Thyroid gland (tissue), 4 donors: ENCODE data around the gene GPC6. TPM values are rescaled to one million over a fixed set of nuclear protein-coding genes. Genes with fewer than 3 reads are reported as not detected.

ENCODE experiments used
- DNase-seq, 2 donors: peaks; one replicate each; pipeline ENCODE4 v3.0.0-alpha.2; 2019
- H3K27ac ChIP-seq, 3 donors: fragments of 200-600 bp; sonication (generic); 1 replicate in 2 of 3; 2 replicates in 1 of 3; pipeline ENCODE4 v1.5.1; 2016 to 2019; ENCODE audit warnings: mild to moderate bottlenecking in 1 of 3, moderate library complexity in 1 of 3
- H3K27me3 ChIP-seq: fragments of 200-600 bp; sonication (generic); one replicate; pipeline ENCODE4 v1.5.1; 2019
- H3K36me3 ChIP-seq, 2 donors: fragments of 200-600 bp; sonication (generic); one replicate each; pipeline ENCODE4 v1.5.1; 2016 to 2019
- H3K4me1 ChIP-seq, 2 donors: fragments of 200-600 bp; sonication (generic); one replicate each; pipeline ENCODE4 v1.5.1; 2017 to 2019
- H3K4me3 ChIP-seq, 3 donors: fragments of 200-600 bp; sonication (generic); replicated peaks in 1 of 3; 1 replicate in 2 of 3; 2 replicates in 1 of 3; pipeline ENCODE4 v1.5.1; 2016; ENCODE audit warnings: mild to moderate bottlenecking in 1 of 3
- H3K9me3 ChIP-seq: fragments of 200-600 bp; sonication (generic); one replicate; pipeline ENCODE4 v1.5.1; 2017
- POLR2A ChIP-seq, 2 donors: fragments of 450-650 bp; IDR thresholded peaks; one replicate each; pipeline ENCODE4 v1.6.1; 2017; ENCODE audit warnings: antibody characterized with exemption in 2 of 2, mild to moderate bottlenecking in 2 of 2, moderate library complexity in 1 of 2
- WGBS, 2 donors: methylation state at CpG; one replicate each; pipeline ENCODE4 v1.1.5; 2017; 5-methylcytosine and 5-hydroxymethylcytosine counted together
- intact Hi-C: fragments of 100-400 bp; cut with DNase I; formaldehyde crosslinking; loops from one replicate; pipeline ENCODE4 v1.15.1; 2023
- total RNA-seq, 4 donors: library from RNA; depleted of rRNA; stranded (reverse); fragments of >200 nt; gene quantifications; one replicate each; pipeline ENCODE4 v1.2.3, GENCODE V29; 2016
- TF ChIP-seq, protein P1 (sequence below), 6 experiments: fragments of 200-600 bp in 3 of 6; fragments of 450-650 bp in 3 of 6; sonication (generic) in 3 of 6; IDR thresholded peaks; one replicate each; pipeline ENCODE4 v1.5.1; 2016 to 2019; ENCODE audit warnings: antibody characterized with exemption in 6 of 6, mild to moderate bottlenecking in 2 of 6, inconsistent platforms in 1 of 6, moderate library complexity in 1 of 6

GPC6 gene
- total RNA-seq, 4 donors from 2014 or later, result 2.8 to 13.4 (median 7.5) TPM

DNA sequence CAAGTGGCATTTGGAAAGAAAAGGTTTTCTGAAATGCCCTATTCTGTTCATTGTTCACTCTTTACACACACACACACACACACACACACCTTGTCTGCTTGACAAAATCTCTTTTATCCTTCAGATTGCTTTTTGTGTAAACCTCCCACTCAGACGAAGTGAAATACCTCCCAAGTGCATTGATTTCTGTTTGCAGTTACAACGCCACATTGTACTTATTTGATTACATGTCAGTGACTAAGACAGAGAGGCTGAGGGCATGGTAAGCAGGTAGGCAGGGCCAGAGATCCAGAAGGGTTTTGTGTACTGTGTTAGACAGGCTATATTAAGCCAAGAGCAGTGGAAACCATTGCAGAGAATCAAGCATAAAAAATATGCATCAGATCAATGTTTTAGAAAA, 561.8 kb downstream of the GPC6 start:
- Histone ChIP-seq H3K36me3 (no peaks in the 10 kb centered on the region), H3K4me1 (no peaks in the 10 kb centered on the region), H3K27me3 (no peaks in the 10 kb centered on the region), H3K9me3 (no peaks in the 10 kb centered on the region), H3K27ac (no peak overlapping the region), H3K4me3 (no peak overlapping the region)
- DNase-seq, result no peak
- intact Hi-C loops, result no loop called here
- WGBS, 2 donors, result 76 to 79% methylated on average over 2 of the region's 2 CpGs
- no peak for TF ChIP-seq POLR2A (IDR thresholded peaks at IDR 0.05)
- TF ChIP-seq, protein P1, sequence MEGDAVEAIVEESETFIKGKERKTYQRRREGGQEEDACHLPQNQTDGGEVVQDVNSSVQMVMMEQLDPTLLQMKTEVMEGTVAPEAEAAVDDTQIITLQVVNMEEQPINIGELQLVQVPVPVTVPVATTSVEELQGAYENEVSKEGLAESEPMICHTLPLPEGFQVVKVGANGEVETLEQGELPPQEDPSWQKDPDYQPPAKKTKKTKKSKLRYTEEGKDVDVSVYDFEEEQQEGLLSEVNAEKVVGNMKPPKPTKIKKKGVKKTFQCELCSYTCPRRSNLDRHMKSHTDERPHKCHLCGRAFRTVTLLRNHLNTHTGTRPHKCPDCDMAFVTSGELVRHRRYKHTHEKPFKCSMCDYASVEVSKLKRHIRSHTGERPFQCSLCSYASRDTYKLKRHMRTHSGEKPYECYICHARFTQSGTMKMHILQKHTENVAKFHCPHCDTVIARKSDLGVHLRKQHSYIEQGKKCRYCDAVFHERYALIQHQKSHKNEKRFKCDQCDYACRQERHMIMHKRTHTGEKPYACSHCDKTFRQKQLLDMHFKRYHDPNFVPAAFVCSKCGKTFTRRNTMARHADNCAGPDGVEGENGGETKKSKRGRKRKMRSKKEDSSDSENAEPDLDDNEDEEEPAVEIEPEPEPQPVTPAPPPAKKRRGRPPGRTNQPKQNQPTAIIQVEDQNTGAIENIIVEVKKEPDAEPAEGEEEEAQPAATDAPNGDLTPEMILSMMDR (IDR thresholded peaks at IDR 0.05), result no peak

DNA sequence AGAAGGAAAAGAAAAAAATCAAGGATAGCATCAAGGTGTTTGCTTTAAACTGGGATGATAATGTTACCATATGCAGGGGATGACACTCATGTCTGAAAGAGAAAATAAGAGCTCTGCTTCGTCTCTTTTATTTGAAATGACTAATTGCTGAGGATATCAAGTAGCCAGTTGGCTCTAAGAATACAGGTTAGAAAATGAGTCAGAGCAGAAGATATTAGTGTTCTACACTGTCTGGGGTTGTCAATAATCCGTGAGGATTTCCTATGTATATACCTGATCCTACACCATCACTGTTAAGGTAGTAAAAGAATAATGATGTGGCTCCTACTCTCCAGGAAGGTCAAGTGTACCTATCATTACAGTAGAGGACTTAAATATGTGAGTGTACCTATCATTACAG, 562.5 kb downstream of the GPC6 start:
- TF ChIP-seq, protein P1 (IDR thresholded peaks at IDR 0.05), result no peak
- TF ChIP-seq POLR2A (IDR thresholded peaks at IDR 0.05), result no peak
- intact Hi-C loops, result no loop called here
- Histone ChIP-seq H3K27ac (no peak overlapping the region), H3K4me1 (no peaks in the 10 kb centered on the region), H3K36me3 (no peaks in the 10 kb centered on the region), H3K4me3 (no peak overlapping the region), H3K9me3 (no peaks in the 10 kb centered on the region), H3K27me3 (no peaks in the 10 kb centered on the region)
- DNase-seq, result no peak
- 79 to 86% methylated on average over 2 of the region's 2 CpGs for WGBS, 2 donors

DNA sequence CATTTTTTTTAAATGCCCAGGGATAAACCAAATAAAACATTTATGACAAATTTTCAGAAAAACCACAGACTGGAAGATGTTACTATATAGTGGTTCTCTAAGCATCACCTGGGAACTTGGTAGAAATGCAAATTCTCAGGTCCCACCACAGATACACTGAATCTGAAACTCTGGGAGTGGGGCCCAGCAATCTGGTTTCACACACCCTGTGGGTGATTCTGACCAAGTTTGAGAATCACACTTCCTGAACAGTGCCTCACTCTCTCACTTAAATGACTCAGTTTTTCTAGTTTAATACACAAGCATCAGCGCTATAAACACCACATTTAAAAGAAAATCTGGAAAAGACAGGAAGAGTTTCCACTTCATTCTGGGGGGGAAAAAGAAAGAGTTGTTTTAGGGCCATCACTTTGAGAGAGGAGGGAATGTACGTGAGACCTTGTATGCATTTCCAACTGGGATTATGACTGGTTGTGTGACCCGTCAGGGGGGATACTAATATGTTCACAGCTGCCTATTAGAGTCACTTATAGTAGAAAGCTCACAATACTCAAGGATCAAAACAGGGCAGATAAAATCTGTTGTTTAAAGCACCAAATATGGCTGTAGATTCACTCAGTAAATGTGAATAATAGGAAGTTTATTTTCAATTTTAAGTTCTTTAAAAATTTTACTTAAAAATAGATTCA, 567.7 kb downstream of the GPC6 start:
- 57 to 63% methylated on average over 3 of the region's 3 CpGs for WGBS, 2 donors
- H3K27ac ChIP-seq, result no peak overlapping the region
- TF ChIP-seq POLR2A (IDR thresholded peaks at IDR 0.05), result no peak
- TF ChIP-seq, protein P1 (IDR thresholded peaks at IDR 0.05), result no peak
- H3K4me3 ChIP-seq, result no peak overlapping the region
- H3K4me1 ChIP-seq, result no peaks in the 10 kb centered on the region
- H3K9me3 ChIP-seq, result no peaks in the 10 kb centered on the region
- H3K27me3 ChIP-seq, result no peaks in the 10 kb centered on the region
- intact Hi-C loops, result no loop called here
- no peak for DNase-seq
- H3K36me3 ChIP-seq, result no peaks in the 10 kb centered on the region

DNA sequence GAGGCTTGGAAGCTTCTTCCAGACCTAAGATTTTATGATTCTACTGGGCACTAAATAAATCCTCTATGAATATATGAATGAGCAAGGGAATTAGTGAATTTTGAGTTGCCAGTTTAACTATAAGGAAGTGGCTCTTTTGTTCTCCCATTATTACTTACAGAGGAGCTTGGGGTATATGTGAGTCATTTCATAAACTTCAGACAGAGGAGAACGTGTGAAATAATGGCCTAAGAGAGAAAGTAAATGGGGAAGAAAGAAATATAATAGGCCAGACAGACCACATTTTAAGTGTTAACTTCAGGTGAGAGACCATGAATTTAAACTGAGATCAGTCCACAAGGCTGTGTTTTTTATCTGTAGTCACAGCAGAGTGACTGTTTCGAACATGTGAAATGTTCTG, 570.9 kb downstream of the GPC6 start:
- no peak for TF ChIP-seq POLR2A (IDR thresholded peaks at IDR 0.05)
- TF ChIP-seq, protein P1 (IDR thresholded peaks at IDR 0.05), result no peak
- intact Hi-C loops, result no loop called here
- WGBS, 2 donors, result 58 to 64% methylated on average over 2 of the region's 2 CpGs
- no peaks in the 10 kb centered on the region for H3K36me3 ChIP-seq
- H3K9me3 ChIP-seq, result no peaks in the 10 kb centered on the region
- no peaks in the 10 kb centered on the region for H3K27me3 ChIP-seq
- DNase-seq, result no peak
- no peak overlapping the region for H3K4me3 ChIP-seq
- no peak overlapping the region for H3K27ac ChIP-seq
- H3K4me1 ChIP-seq, result no peaks in the 10 kb centered on the region

DNA sequence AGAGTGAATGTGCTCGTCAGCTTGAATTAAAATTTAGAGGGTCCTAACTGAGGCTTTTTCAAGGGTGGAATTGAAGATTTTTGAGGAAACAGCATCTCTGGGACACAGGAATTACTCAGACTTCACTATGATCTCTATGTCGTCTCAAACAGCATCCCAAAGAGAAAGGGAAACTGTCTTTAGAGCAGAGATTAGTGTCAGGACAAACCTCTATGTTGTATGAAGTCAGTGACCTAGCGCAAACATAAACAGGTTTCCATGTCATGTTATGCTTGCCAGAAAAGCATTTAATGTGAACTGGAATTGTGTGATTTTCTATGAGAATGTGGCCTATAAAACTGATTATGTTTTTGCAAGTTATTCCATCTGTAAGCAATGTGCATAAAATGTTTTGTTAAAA, 573.7 kb downstream of the GPC6 start:
- Histone ChIP-seq H3K36me3 (no peaks in the 10 kb centered on the region), H3K27ac (no peak overlapping the region), H3K27me3 (no peaks in the 10 kb centered on the region), H3K9me3 (no peaks in the 10 kb centered on the region), H3K4me3 (no peak overlapping the region), H3K4me1 (no peaks in the 10 kb centered on the region)
- no peak for DNase-seq
- WGBS, 2 donors, result 85 to 95% methylated on average over 3 of the region's 3 CpGs
- intact Hi-C loops, result no loop called here
- TF ChIP-seq, protein P1 (IDR thresholded peaks at IDR 0.05), result no peak
- no peak for TF ChIP-seq POLR2A (IDR thresholded peaks at IDR 0.05)
